ENCODE measurements around the gene MEPCE. TPM values are rescaled to one million over a fixed set of nuclear protein-coding genes. Genes with fewer than 3 reads are reported as not detected.
A peak's percentile ranks its signal among the peaks of the same experiment; 100 is the strongest.

Gene MEPCE
- total and polyA plus RNA-seq, 9 of the 15 experiments (the other 6 are each of a cell fraction or from before 2014, with no cell fraction given) = 10.9 to 76.3 (median 44.1) TPM

- TF ChIP-seq ZNF740 (CRISPR knock-in tag; IDR thresholded peaks at IDR 0.05) = no peak
- TF ChIP-seq ZNF740 (tag; IDR thresholded peaks at IDR 0.05) = peak in 1 of 2 experiments; percentile 63; a peak in 1 of 4 replicates
- TF ChIP-seq HDAC2 (IDR thresholded peaks at IDR 0.05) = peak; percentile 91
- peak; percentile 64; the same call in 1 of the 2 replicates for TF ChIP-seq MYNN (IDR thresholded peaks at IDR 0.05)
- no peak for TF ChIP-seq MYNN (CRISPR knock-in tag; IDR thresholded peaks at IDR 0.05)
- peak; percentile 78 for TF ChIP-seq NBN (IDR thresholded peaks at IDR 0.05; ENCODE audit: low read depth)
- peak; percentile 67; the same call in 1 of the 2 replicates for TF ChIP-seq CHAMP1 (IDR thresholded peaks at IDR 0.05)
- TF ChIP-seq SRSF1 (IDR thresholded peaks at IDR 0.05; ENCODE audit: low read depth, low read length) = no peak
- TF ChIP-seq IRF2 (CRISPR knock-in tag; IDR thresholded peaks at IDR 0.05) = no peak
- no peak; the same call in 1 of the 2 replicates for TF ChIP-seq ZBTB5 (IDR thresholded peaks at IDR 0.05)
- no peak for TF ChIP-seq ZNF518B (CRISPR knock-in tag; IDR thresholded peaks at IDR 0.05)
- TF ChIP-seq POU5F1 (IDR thresholded peaks at IDR 0.05; ENCODE audit: borderline replicate concordance, low read depth, low read length, partially characterized antibody) = no peak
- TF ChIP-seq RBM14 (IDR thresholded peaks at IDR 0.05; ENCODE audit: borderline replicate concordance, insufficient read depth, low read depth, low read length) = no peak
- TF ChIP-seq GABPA (tag; conservative IDR thresholded peaks at IDR 0.05; ENCODE audit: low read depth) = peak; percentile 62; the same call in 1 of the 2 replicates
- peak; percentile 41; the same call in 1 of the 2 replicates for TF ChIP-seq CBFB (CRISPR knock-in tag; IDR thresholded peaks at IDR 0.05)
- no peak for TF ChIP-seq KDM2B (CRISPR knock-in tag; IDR thresholded peaks at IDR 0.05)
Measured at GRCh38 chr7:100444311-100445278, 15.0 kb downstream of the MEPCE start (continued).
